Measurements from ENCODE around the gene P3H4. TPM values are rescaled to one million over a fixed set of nuclear protein-coding genes. Genes with fewer than 3 reads are reported as not detected.

Gene P3H4, protein sequence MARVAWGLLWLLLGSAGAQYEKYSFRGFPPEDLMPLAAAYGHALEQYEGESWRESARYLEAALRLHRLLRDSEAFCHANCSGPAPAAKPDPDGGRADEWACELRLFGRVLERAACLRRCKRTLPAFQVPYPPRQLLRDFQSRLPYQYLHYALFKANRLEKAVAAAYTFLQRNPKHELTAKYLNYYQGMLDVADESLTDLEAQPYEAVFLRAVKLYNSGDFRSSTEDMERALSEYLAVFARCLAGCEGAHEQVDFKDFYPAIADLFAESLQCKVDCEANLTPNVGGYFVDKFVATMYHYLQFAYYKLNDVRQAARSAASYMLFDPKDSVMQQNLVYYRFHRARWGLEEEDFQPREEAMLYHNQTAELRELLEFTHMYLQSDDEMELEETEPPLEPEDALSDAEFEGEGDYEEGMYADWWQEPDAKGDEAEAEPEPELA
- 23.0 to 39.6 TPM (median 35.6 TPM) in 5 replicates for total RNA-seq (2022; extraction: Qiagen RNA extraction; ENCODE audit: low read depth)

DNA sequence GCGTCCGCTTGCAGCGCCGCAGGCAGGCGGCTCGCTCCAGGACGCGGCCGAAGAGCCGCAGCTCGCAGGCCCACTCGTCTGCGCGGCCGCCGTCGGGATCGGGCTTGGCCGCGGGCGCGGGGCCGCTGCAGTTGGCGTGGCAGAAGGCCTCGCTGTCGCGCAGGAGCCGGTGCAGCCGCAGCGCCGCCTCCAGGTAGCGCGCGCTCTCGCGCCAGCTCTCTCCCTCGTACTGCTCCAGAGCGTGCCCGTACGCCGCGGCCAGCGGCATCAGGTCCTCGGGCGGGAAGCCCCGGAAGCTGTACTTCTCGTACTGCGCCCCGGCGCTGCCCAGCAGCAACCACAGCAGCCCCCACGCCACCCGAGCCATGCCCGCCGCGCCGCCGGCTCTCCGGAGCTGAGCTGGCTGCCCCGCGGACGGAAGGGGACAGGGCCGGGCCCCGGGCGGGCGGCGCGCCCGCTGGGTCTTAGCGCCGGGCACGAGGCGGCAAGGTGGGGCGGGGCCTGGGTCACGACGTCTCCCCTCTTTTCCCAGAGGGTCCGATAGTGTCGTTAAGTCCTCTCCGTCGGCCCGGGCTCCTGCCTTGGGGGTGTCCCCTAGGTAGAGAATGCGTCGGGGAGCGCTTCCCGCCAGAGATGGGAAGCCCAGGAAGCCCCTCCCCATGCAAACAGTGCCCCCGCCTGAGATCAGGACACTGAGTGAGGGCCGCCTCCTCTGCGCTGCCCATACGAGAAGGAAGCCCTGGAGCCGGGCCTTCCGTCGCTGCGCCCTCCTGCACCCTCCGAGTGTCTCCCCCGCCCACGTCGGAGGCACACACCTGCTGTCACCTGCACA, at the start of gene P3H4:
Gene P3H4, minus strand, starts transcription at position 401 of the 832 bp plus-strand sequence. Its CDS starts 34 bp downstream, at position 367.

DNA sequence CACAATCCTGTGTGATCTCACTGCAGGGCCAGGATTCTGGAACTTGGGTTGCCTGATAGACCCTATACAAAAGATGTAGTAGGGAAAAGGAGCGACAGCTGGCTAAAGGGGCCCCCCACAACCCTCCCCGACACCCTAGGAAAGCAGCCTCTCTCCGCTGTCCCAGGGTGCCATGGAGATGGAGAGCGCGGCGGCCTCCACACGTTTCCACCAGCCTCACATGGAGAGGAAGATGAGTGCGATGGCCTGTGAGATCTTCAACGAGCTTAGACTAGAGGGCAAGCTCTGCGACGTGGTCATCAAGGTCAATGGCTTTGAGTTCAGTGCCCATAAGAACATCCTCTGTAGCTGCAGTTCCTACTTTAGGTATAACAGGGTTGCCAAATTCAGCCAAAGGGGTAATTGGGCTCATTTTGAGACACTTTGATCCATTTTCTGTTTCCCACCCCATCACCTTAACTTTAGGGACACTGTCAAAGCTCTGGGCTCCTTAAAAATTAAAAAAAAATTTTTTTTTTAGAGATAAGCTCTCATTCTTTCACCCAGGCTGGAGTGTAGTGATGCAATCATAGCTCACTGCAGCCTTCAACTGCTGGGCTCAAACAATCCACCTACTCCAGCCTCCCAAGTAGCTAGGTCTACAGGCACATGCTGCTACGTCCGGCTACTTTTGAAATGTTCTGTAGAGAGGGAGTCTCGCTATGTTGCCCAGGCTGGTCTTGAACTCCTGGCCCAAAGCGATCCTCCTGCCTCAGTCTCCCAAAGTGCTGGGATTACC, 26.2 kb upstream of the P3H4 start, which contains the start of gene KLHL10:
Gene KLHL10, plus strand, starts transcription at position 65 of the 778 bp plus-strand sequence. Its CDS starts 108 bp downstream, at position 173.

DNA sequence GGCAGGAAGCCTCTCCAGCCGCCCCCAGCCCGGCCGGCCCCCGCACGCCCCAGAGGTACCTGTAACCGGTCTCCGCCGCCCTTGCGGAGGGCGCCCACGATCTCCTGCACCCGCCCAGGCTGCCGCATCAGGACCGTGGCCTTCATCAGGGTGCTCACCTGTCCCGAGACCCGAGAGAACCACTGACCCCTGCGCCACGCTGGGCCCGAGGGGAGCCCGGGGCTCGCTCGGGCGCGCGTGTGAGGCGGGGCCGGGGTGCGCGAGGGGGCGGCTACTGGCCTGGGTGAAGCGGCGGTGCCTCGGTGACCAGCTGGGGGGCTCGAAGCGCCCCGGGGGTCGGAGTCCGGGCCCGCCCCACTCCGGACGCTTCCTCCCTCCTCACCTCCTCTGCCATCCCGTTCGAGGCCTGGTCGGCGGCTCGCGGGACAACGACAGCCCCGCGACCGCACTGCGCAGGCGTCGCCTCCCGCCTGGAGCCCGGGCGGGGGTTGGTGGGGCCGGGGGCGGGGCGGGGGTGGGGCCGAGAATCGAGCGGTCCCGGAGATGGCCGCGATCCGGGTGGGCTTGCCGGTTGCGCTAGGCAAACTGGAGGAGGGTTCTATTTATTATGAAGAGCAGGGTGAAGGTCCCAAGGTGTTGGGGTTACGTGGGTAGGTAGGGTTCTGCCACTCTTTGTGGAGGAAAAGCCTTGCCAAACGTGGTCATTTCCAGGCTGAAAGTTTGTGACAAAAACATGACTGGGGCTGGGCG, 24.2 kb upstream of the P3H4 start, which contains the start of gene NT5C3B:
Gene NT5C3B, minus strand, starts transcription at position 433 of the 750 bp plus-strand sequence. Its CDS starts 39 bp downstream, at position 394.

DNA sequence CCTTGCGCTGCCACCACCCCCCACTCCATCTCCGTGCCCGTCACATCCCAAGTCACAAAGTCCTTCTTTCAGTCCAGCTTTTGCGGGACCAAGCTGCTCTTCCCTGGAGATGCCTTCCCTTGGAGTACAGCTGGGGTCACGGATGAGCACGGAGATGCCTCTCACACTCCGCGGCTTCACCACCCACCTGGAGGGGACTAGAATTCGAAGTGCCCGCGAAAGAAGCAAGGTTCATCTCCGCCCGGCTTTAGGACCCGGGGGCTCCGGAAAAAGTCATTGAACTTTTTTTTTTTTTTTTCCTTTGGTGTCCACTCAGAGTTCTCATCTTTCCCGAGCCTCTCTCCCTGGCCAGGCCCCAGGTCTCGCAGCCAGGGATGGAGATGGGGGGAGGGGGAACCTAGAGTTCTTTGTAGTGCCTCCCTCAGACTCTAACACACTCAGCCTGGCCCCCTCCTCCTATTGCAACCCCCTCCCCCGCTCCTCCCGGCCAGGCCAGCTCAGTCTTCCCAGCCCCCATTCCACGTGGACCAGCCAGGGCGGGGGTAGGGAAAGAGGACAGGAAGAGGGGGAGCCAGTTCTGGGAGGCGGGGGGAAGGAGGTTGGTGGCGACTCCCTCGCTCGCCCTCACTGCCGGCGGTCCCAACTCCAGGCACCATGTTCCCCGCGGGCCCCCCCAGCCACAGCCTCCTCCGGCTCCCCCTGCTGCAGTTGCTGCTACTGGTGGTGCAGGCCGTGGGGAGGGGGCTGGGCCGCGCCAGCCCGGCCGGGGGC, 817 bp upstream of the P3H4 start, which contains the start of gene FKBP10:
Gene FKBP10, plus strand, starts transcription at position 624 of the 771 bp plus-strand sequence. Its CDS starts 31 bp downstream, at position 655.

DNA sequence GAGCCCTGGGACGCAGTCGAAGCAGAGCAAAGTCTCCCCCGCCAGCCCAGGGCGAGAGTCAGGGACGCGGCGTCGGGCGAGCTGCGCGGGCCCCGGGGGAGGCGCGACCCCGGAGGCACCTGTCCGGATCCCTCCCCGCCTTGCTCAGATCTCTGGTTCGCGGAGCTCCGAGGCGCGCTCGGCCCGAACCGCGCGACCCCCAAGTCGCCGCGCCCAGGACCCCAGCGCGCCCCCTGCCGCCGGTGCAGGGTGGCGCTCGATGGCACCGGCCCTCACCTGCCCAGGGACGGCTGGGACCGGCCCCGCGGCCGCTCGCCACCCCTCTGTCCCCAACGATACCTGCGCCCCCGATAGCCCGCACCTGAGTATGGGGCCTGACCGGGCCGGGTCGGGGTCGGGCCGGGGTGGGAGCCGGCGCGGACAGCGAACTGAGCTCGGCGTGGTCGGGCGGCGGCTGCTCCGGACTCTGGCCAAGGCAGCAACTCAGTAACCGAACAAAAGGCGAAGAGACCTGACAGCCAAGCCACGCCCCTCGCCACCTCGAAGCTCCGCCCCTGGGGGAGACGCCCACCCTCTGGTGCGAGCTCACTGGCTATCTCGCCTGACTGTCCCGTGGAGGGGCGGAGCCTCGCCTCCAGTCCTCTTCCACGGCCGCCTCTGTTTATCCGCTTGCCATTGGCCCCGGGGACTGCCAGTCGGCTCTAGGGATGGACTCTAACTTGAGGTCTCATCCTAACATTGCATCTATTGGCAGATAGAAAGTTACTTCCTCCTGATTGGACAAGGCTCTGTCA, 25.3 kb downstream of the P3H4 start, which contains the start of gene JUP:
Gene JUP, minus strand, starts transcription at position 485 of the 794 bp plus-strand sequence. CDS start 14,857 bp downstream, outside the sequence.

Other genes with a start within 250 kb of the P3H4 start
- not detected in 5 replicates for gene KRT9, start 239.9 kb downstream of the P3H4 start, total RNA-seq (2022; extraction: Qiagen RNA extraction; ENCODE audit: low read depth)
- gene KRT14, start 225.1 kb downstream of the P3H4 start, total RNA-seq (2022; extraction: Qiagen RNA extraction; ENCODE audit: low read depth) = 0.08 to 0.15 TPM (median 0.14 TPM) in 3 of 5 replicates, not detected in the others
- 0.38 to 1.2 TPM (median 0.89 TPM) in 5 replicates for gene KRT16, start 199.2 kb downstream of the P3H4 start, total RNA-seq (2022; extraction: Qiagen RNA extraction; ENCODE audit: low read depth)
- 0.92 to 1.7 TPM (median 1.0 TPM) in 5 replicates for gene KRT17, start 187.4 kb downstream of the P3H4 start, total RNA-seq (2022; extraction: Qiagen RNA extraction; ENCODE audit: low read depth)
- 1,212 to 1,763 TPM (median 1,340 TPM) in 5 replicates for gene EIF1, start 123.1 kb downstream of the P3H4 start, total RNA-seq (2022; extraction: Qiagen RNA extraction; ENCODE audit: low read depth)
- gene GAST, start 99.6 kb downstream of the P3H4 start, total RNA-seq (2022; extraction: Qiagen RNA extraction; ENCODE audit: low read depth) = not detected in 5 replicates
- 1.1 to 1.8 TPM (median 1.5 TPM) in 5 replicates for gene HAP1, start 77.3 kb downstream of the P3H4 start, total RNA-seq (2022; extraction: Qiagen RNA extraction; ENCODE audit: low read depth)
- 60.0 to 143 TPM (median 119 TPM) in 5 replicates for gene JUP, start 25.2 kb downstream of the P3H4 start, total RNA-seq (2022; extraction: Qiagen RNA extraction; ENCODE audit: low read depth)
- 70.3 to 122 TPM (median 105 TPM) in 5 replicates for gene FKBP10, start 1.1 kb upstream of the P3H4 start, total RNA-seq (2022; extraction: Qiagen RNA extraction; ENCODE audit: low read depth)
- 105 to 121 TPM (median 107 TPM) in 5 replicates for gene NT5C3B, start 24.3 kb upstream of the P3H4 start, total RNA-seq (2022; extraction: Qiagen RNA extraction; ENCODE audit: low read depth)
- 0.07 to 0.19 TPM (median 0.14 TPM) in 3 of 5 replicates, not detected in the others for gene KLHL10, start 25.9 kb upstream of the P3H4 start, total RNA-seq (2022; extraction: Qiagen RNA extraction; ENCODE audit: low read depth)
- gene KLHL11, start 53.5 kb upstream of the P3H4 start, total RNA-seq (2022; extraction: Qiagen RNA extraction; ENCODE audit: low read depth) = 1.9 to 4.3 TPM (median 2.5 TPM) in 5 replicates
- 248 to 316 TPM (median 287 TPM) in 5 replicates for gene ACLY, start 107.0 kb upstream of the P3H4 start, total RNA-seq (2022; extraction: Qiagen RNA extraction; ENCODE audit: low read depth)
- gene ODAD4, start 118.7 kb upstream of the P3H4 start, total RNA-seq (2022; extraction: Qiagen RNA extraction; ENCODE audit: low read depth) = 1.2 to 2.0 TPM (median 1.5 TPM) in 5 replicates
- gene CNP, start 154.8 kb upstream of the P3H4 start, total RNA-seq (2022; extraction: Qiagen RNA extraction; ENCODE audit: low read depth) = 53.6 to 76.8 TPM (median 69.5 TPM) in 5 replicates
- 116 to 138 TPM (median 126 TPM) in 5 replicates for gene DNAJC7, start 205.5 kb upstream of the P3H4 start, total RNA-seq (2022; extraction: Qiagen RNA extraction; ENCODE audit: low read depth)
- gene NKIRAS2, start 208.1 kb upstream of the P3H4 start, total RNA-seq (2022; extraction: Qiagen RNA extraction; ENCODE audit: low read depth) = 40.2 to 49.3 TPM (median 45.6 TPM) in 5 replicates
- 0.40 to 1.2 TPM (median 0.76 TPM) in 5 replicates for gene C17orf113, start 238.7 kb upstream of the P3H4 start, total RNA-seq (2022; extraction: Qiagen RNA extraction; ENCODE audit: low read depth)

Measured in A549 treated with ZK216348 at 1 μM for 4 hours (cell line).